GM03348 (cell line): Measurements from ENCODE around the gene GGT7.
"Not testable (repeated sequence)": the region's sequence is repeated elsewhere in the genome, so short reads cannot be mapped to it uniquely, and the experiment has no call there.

Source experiments
- DNase-seq: peaks from one replicate; pipeline ENCODE4 v3.0.0; 2012; ENCODE audit warnings: low spot score

The GGT7 gene

DNA sequence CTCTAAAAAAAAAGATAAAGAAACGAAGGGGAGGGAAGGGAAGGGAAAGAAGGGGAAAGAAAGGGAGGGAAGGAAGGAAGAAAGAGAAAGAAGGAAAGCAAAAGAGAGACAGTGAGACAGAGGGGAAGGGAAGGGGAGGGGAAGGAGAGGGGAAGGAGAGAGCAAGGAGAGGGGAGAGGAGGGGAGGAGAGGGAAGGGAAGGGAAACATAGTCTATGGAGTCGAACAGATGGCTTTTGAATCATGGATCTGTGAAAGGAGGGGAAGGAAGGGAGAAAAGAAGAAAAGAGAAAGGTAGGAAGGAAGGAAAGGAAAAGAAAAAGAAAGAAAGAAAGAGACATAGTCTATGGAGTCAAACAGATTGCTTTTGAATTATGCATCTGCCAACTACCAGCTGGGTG is 30.5 kb downstream of the GGT7 start:
- DNase-seq, result no peak

DNA sequence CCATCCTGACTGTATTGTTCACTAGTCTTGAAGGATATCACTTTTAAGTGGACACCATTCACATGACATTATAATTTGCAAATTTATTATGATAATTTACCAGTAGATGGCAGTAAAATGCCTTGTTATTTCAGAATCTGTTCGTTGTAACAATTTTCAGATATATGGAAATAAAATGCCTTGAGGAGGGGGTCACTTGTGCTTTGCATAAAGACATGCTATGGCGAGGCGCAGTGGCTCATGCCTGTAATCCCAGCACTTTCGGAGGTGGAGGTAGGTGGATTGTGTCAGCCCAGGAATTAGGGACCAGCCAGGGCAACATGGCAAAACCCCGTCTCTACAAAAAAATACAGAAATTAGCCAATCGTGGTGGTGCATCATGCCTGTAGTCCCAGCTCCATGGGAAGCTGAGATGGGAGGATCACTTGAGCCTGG is 38.2 kb downstream of the GGT7 start:
- DNase-seq, result peak; percentile 59

DNA sequence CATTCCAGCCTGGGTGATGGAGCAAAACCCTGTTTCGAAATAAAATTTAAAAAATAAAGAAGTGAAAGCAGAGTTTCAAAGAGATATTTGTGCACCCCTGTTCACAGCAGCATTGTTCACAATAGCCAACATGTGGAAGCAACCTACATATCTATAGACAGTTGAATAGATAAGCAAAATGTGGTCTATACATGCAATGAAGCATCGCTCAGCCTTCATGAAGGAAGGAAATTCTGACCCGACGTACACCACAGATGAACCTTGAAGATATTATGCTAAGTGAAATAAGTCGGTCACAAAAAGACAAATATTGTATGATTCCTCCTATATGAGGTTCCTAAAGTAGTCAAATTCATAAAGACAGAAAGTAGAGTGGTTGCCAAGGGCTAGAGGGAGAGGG is 40.7 kb downstream of the GGT7 start:
- no peak for DNase-seq

DNA sequence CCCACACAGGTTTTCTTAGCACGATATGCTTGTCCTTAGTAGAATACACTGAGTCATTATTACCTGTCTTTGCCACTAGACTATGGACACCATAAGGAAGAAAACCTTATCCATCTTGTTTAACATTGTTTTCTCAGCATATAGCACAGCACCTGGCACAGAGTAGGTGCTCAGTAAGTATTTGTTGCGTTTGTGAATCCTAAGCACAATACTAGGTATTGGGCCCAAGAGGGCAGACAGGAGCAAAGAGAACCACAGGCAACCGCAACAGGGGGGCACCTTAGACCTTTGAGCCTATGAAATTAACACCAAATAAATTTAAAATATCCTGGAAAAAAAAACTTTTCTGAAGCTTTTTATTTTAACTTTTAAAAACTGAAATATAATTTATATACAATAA is 43.5 kb downstream of the GGT7 start:
- no peak for DNase-seq

DNA sequence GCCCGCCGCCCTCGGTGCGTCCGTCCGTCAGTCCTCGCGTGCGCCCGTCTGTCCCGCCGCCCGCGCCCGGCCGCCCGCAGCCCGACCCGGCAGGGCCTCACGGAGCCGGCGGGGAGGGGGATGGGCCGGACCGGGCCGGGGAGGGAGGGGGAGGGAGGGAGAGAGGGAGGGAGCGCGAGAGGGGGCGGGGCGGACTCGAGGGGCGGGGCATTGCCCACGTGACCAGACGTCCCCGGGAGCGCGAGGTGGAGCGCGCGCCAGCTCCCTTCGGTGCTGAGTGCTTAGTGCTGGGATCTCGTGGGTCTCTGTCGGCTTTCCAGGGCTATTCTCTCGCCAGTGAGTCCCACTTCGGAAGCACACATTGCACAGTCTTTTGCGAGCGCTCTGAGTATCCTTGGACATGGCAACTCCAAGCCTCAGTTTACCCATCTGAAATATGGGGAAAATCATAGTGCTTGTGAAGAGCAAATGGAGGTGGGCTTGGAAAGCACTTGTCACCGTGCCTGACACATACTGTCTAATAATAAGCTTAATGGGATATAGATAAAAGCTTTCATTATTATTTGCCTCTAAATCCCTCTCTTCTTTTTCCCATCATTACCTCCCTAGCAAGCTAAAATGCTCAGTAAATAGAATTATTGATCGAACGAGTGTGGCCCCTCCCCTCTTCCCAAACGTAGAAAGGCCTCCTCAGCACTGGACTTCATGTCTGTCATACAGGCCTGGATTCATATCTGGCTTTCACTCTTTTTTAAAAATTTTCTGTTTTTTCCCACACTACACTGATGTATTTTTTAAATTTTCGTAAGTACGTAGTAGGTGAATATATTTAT is 46.9 kb downstream of the GGT7 start, which contains the start of gene NCOA6:
TSS of gene NCOA6 (minus strand) at position 122 of the 833 bp plus-strand sequence. CDS start 43,296 bp downstream, outside the sequence.
- DNase-seq, result peak; percentile 98

DNA sequence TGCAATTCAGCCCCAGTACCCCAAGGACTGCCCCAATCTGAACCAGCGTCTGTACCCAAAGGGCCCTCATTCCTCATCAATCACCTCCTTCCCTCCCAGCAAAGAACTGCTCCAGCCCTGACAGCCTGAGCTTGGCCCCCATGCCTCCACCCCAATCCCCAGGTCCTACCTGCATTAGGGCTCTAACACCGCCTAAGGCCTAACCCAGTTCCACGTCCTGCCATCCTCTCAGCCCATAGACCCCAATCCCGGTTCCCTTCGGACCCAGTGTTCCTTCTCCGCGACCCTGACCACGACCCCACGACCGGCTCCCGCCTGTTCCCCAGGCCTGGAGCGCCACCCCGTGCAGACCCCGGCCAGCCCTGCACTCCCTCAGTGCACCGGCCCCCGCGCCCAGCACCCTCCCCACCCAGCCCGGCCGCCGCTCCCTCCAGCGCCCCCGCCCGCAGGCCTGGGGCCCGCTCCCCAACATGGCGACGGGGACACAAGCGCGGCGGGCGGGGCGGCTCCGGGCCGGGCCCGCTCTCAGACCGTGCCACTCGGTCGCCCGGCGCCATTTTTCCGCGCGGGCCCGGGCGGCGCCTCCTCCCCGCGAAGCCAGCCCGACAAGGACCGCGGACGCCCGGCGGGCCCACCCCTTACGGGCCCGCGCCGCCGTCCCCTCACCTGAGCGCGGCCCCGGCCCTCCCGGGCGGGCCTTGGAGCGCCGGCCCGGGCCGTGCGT is 47.7 kb downstream of the GGT7 start:
- peak; percentile 89 for DNase-seq

DNA sequence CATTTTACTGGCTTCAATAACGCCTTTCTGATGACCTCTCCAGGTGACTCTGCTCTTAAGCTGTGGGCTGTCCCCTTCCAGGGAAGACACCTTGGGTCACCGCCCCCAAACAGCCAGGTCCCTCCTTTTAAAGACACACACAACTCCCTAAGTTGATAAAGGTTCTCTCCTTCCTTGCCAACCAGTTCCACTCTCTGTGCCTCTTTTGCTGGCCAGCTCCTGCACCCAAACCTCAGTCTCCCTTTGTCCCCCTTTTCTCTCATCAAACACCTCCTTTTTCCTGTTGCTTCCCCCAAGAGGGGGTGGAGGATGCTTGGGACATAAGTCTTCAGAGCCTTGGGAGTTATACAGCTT is 48.2 kb downstream of the GGT7 start:
- peak; percentile 66 for DNase-seq

DNA sequence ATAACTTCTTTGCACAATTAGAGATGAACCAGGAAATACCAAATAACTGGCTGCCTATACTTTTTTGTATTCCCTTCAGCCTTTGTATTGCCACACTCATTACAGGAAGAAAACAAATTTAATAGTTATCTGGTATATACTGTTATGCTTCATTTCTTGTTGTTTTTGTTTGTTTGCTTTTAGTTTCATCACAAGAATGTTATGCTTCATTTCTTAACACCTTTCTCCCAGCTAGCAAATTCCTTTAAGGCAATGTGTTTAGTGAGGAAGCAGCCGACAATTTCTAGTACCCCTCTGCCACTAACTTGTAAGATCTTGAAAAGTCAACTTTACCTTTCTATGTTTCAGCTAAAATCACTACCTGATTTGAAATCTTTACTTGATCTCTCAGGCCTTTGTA is 48.6 kb downstream of the GGT7 start:
- no peak for DNase-seq

DNA sequence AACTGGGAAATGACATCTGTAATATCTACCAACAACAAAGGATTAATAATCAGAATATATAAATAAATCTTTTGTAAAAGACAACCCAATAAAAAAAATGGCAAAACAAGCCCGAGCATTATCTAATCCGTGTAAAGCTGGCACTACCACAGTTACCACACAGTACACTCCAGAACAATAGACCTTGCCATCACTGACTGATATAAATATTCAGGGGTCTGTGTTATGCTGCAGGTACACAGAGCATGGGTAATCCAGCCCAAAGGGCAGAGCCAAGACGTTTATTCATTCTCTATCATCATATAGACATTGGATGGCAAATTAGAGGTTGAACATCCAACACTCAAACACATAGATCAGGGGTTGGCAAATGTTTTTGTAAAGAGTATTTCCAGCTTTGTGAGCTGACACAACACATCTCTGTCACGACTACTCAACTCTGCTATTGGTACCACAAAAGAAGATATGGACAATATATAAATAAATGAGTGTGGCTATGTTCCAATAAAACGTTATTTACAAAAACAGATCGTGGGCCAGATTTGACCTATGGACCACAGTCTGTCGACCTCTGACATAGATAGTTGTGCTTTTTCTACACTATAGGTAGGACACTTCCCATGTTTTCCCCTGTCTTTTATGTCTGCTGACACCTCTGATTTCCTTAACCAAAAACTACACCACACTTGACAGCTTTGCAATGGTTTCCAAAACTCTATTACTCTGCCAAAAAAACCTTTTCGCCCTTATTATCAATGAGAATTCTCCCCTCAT is 51.7 kb downstream of the GGT7 start:
- DNase-seq, result no peak

DNA sequence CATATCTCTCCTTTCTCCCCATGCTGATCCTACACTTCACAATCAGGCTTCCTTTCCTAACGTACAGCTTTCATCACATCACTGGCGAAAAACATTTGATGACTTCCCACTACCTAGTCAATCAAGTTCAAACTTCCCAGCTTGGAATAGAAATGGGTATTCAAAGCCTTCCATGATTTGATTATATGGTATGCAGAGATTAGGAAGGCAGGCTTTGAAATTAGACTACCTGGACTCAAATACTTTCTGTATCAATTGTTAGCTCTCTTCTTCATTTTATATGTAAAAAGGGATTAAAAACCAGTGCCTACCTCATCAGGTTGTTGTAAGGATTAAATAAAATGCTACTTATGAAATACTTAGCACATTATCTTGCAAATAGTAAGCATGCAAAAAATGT is 54.9 kb downstream of the GGT7 start:
- DNase-seq, result no peak

DNA sequence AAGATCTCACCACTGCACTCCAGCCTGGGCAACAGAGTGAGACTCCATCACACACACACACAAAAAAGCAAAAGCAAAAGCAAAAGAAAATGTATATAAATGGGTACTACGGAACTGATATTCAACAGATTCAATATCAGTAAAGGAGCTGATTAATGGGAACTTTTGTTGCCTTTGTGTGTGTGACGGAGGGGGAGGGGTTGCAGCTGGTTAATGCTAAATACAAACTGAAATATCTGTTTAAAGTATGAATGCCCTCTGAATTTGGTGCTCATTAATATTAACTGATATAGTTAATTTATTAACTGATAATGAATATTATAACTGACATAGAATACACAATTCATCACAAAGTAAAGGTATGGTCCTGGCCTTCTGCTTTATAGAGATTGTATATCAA is 55.6 kb downstream of the GGT7 start:
- no peak for DNase-seq

DNA sequence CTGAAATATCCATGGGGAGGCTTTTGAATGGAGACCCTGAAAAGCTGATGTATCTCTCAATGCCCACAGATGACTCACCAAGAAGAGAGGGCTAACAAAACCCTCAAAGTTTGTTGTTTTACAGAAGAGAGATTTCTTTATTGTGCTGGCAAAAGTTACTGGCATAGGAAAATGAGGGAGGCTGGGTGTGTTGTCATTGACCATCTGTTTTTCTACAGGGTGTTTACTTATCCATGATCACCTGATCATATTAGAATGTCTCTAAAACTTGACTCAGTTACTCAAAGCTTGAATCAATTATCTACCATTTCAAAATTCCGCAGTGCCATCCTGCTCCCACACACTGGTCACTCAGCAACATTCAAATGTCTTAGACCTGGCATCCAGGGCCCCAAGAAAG is 57.0 kb downstream of the GGT7 start:
- DNase-seq, result peak; percentile 9

DNA sequence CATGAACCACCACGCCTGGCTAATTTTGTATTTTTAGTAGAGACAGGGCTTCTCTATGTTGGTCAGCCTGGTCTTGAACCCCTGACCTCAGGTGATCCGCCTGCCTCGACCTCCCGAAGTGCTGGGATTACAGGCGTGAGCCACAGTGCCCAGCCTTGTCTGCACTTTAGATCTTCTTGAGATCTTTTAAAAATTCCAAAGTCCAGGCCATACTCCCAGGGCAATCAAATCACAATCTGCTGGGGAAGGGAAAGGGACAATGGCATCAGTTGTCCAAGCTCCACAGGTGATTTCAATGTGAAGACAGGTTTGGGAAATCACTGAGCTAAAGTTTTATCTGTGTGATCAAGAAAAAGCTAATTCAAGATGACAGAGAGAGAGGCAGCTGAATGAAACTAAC is 64.1 kb downstream of the GGT7 start:
- DNase-seq, result no peak

DNA sequence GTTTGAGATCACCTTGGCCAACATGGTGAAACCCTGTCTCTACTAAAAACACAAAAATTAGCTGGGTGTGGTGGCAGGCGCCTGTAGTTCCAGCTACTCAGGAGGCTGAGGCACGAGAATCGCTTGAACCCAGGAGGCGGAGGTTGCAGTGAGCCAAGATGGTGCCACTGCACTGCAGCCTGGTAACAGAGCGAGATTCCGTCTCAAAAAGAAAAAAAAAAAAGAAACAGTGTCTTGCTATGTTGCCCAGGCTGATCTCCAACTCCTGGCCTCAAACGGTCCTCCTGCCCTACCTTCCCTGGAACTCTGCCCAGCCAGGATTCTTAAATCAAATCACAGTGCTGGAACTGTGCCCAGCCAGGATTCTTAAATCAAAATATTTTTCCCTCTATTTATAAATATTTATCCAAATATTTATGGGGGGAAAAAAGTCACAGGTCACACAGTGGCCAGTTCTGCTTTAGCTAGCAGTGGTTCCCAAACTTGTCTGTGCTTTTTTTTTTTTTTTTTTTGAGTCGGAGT is 64.7 kb downstream of the GGT7 start:
- not testable (repeated sequence) for DNase-seq

DNA sequence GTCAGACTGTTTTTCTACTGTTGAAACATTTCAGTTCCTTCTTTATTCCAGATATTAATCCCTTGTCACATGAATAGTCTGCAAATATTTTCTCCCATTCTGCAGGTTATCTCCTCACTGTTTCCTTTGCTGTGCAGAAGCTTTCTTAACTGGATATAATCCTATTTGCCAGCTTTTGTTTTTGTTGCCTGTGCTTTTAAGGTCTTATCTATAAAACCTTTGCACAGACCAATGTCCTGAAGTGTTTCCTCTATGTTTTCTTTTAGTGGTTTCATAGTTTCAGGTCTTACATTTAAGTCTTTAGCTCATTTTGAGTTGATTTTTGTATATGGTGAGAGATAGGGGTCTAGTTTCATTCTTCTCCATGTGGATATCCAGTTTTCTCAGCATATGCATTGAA is 66.4 kb downstream of the GGT7 start:
- DNase-seq, result no peak

DNA sequence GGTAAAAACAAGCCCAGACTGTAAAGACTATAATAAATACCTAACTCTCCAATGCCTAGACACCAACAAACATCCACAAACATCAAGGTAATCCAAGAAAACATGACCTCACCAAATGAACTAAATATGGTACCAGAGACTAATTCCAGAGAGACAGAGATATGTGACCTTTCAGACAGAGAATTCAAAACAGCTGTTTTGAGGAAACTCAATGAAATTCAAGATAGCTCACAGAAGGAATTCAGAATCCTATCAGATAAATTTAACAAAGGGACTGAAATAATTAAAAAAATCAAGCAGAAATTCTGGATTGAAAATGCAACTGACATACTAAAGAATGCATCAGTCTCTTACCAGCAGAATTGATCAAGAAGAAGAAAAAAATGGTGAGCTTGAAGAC is 73.8 kb downstream of the GGT7 start:
- no peak for DNase-seq

DNA sequence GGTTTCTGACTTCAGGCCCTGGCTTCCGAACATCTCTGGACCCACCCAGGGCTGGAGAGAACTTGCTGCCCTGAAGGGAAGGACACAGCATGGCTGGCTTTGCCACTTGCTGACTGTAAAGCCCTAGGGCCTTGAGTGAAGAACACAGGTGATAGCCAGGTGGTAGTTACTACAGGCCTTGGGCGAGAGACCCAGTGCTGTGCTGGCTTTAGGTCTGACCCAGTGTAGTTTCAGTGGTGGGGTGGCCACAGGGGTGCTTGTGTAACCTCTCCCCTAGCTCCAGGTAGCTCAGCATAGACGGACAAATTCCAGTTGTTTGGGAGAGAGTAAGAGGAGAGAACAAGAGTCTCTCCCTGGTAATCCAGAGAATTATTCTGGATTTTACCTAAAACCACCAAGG is 74.3 kb downstream of the GGT7 start:
- DNase-seq, result no peak

DNA sequence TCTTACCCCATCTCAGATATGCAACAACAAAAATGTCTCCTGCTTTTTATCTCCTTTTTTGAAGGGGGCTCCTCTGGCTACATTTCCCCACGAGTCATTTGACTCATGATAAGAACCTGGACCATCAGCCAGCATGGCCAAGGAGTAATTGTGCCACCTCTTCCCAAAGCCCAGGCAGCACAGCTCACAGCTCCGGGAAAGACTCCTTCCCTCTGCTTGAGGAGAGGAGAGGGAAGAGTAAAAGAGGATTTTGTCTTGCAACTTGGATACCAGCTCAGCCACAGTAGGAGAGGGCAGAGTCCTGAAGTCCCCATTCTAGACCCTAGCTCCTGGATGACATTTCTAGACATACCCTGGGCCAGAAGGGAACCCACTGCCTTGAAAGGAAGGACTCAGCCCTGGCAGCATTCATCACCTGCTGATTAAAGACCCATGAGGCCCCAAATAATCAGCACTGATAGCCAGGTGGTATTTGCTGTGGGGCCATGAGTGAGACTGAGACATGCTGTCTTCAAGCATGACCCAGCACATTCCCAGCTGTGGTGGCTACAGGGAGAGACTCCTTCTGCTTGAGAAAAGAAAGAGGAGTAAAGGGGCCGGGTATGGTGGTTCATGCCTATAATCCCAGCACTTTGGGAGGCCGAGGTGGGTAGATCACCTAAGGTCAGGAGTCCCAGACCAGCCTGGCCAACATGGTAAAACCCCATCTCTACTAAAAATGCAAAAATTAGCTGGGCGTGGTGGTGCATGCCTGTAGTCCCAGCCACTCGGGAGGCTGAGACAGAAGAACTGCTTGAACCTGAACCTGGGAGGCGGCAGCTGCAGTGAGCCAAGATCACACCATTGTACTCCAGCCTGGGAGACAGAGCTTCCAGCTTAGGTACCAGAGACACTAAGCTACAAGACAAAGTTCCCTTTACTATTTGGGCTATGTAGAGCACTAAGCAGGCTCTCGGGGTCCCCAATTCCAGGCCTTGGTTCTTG is 75.4 kb downstream of the GGT7 start:
- no peak for DNase-seq
